BJ (cell line): Measurements from ENCODE around the gene TEX2. TPM values are rescaled to one million over a fixed set of nuclear protein-coding genes. Genes with fewer than 3 reads are reported as not detected.
"Not testable (repeated sequence)": the region's sequence is repeated elsewhere in the genome, so short reads cannot be mapped to it uniquely, and the experiment has no call there.

Experiments used
- CTCF ChIA-PET: fragments of 350-600 bp; formaldehyde crosslinking; extraction: SDS; loops from one replicate; lab custom pipeline; 2021; ENCODE audit warnings: antibody characterized with exemption, inconsistent platforms; lab: Yijun Ruan, JAX
- POLR2A ChIA-PET: fragments of 300-600 bp; sonication (Branson Sonifier 250); formaldehyde crosslinking; extraction: SDS; loops from one replicate; lab custom pipeline; 2021; ENCODE audit warnings: antibody characterized with exemption; lab: Charles Lee
- DNase-seq: peaks from one replicate; pipeline ENCODE4 v3.0.0-alpha.2; 2011; ENCODE audit warnings: low read depth
- H3K27me3 ChIP-seq: 2 replicates; pipeline ENCODE4 v1.6.0; 2011; ENCODE audit warnings: low read length; ENCODE audit not compliant: control insufficient read depth, insufficient read depth
- H3K36me3 ChIP-seq: 2 replicates; pipeline ENCODE4 v1.5.1; 2011; ENCODE audit warnings: low read length; ENCODE audit not compliant: control insufficient read depth, insufficient read depth
- H3K4me3 ChIP-seq: 2 replicates; pipeline ENCODE4 v1.5.1; 2011; ENCODE audit warnings: low read depth, mild to moderate bottlenecking, control low read depth, low read length
- polyA plus RNA-seq: library from polyadenylated mRNA; depleted of rRNA; stranded (reverse); fragments of >200 nt; gene quantifications from 2 replicates; pipeline ENCODE4 v1.2.3, GENCODE V29; 2011
- TF ChIP-seq, protein P1 (sequence below): IDR thresholded peaks from 2 replicates; pipeline ENCODE4 v1.5.1; 2011; ENCODE audit warnings: low read depth, mild to moderate bottlenecking, control low read depth, inconsistent platforms, low read length, moderate library complexity; ENCODE audit not compliant: insufficient read depth

Gene TEX2
- polyA plus RNA-seq, 1 experiment, result 35.0 TPM

DNA sequence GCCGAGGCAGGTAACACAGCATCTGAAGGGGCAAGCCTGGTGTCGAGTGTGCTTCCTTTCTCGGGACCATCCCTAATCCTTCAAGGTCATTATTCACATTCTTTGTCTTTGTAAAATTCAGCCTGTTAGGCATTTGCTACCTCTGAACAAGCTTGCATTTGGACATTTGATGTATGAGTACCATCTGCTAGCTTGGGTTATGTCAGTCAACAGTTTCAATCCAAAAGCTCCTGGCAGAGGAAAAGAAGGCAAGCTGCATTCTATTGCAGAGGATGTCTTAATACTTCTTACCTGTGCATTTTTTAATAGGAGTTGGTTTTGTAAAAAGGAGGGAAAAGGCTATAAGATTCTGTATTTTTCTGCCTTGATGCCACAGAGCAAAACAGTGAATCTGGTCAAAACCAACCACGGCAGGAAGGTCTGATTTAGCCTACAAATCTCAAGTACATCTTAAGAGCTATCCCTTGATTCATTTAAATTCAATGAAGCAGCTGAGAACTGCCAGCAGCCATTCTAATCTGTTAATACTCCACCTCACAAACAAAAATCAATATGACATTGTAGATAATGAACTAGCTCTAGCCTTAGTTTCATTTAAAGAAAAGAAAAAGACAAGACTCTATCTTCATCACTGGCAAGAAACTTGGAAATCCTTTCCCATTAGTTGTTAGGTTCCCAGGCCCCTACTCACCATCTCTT is 39.0 kb downstream of the TEX2 start:
- no peaks in the 10 kb centered on the region for H3K36me3 ChIP-seq
- H3K27me3 ChIP-seq, result no peaks in the 10 kb centered on the region
- DNase-seq, result no peak
- POLR2A ChIA-PET, result no interaction called here
- TF ChIP-seq, protein P1, sequence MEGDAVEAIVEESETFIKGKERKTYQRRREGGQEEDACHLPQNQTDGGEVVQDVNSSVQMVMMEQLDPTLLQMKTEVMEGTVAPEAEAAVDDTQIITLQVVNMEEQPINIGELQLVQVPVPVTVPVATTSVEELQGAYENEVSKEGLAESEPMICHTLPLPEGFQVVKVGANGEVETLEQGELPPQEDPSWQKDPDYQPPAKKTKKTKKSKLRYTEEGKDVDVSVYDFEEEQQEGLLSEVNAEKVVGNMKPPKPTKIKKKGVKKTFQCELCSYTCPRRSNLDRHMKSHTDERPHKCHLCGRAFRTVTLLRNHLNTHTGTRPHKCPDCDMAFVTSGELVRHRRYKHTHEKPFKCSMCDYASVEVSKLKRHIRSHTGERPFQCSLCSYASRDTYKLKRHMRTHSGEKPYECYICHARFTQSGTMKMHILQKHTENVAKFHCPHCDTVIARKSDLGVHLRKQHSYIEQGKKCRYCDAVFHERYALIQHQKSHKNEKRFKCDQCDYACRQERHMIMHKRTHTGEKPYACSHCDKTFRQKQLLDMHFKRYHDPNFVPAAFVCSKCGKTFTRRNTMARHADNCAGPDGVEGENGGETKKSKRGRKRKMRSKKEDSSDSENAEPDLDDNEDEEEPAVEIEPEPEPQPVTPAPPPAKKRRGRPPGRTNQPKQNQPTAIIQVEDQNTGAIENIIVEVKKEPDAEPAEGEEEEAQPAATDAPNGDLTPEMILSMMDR, result no peak
- H3K4me3 ChIP-seq, result no peak overlapping the region
- CTCF ChIA-PET, result interaction anchor here (0.7 to 1.2 kb wide), 2 partner anchors 21 to 77 kb away, joined by 3 read pairs; no protein-coding TSS in a partner anchor

DNA sequence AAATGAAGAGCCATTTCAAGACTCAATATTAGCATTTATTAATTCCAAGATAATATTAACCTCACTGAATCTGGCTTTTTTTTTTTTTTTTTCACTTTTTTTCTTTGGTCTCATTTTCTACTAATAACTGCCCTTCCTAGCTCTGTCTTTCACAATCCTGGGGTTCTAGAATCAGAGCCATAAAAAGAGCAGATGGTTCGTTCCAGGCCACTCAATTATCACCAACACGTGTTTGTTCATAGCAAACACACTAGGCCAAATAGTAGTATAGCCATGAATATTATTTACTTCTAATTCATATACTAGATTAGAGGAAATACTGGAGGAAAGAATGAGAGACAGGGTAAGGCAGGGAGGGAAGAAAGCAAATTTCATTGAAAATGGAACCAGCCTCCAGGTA is 39.8 kb downstream of the TEX2 start:
- Histone ChIP-seq H3K27me3 (no peaks in the 10 kb centered on the region), H3K4me3 (no peak overlapping the region), H3K36me3 (no peaks in the 10 kb centered on the region)
- no peak for DNase-seq
- TF ChIP-seq, protein P1, result no peak
- ChIA-PET CTCF (no interaction called here), POLR2A (no interaction called here)

DNA sequence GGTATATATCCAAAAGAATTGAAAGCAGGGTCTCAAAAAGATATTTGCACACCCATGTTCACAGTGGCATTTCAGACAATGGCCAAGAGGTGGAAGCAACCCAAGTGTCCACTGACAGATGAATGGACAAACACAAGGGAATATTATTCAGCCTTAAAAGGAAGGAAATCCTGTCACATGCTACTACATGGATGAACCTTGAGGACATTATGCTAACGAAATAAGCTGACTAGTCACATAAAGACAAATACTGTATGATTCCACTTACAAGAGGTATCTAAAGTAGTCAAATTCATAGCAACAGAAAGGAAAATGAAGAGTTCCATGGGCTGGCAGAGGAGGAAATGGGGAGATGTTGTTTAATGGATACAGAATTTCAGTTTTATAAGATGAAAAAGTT is 41.4 kb downstream of the TEX2 start:
- ChIA-PET CTCF (no interaction called here), POLR2A (no interaction called here)
- Histone ChIP-seq H3K4me3 (no peak overlapping the region), H3K36me3 (no peaks in the 10 kb centered on the region), H3K27me3 (no peaks in the 10 kb centered on the region)
- TF ChIP-seq, protein P1, result no peak
- no peak for DNase-seq

DNA sequence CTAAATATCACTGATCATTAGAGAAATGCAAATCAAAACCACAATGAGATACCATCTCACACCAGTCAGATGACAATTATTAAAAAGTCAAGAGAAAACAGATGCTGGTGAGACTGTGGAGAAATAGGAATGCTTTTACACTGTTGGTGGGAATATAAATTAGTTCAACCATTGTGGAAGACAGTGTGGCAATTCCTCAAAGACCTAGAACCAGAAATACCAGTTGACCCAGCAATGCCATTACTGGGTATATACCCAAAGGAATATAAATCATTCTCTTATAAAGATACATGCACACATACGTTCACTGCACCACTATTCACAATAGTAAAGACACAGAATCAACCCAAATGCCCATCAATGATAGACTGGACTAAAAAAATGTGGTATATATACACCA is 42.5 kb downstream of the TEX2 start:
- H3K4me3 ChIP-seq, POLR2A ChIA-PET, DNase-seq, H3K36me3 ChIP-seq, H3K27me3 ChIP-seq: not testable (repeated sequence)
- CTCF ChIA-PET, result interaction anchor here (1.3 kb wide), 1 partner anchor 9 kb away, joined by 3 read pairs; no protein-coding TSS in a partner anchor

DNA sequence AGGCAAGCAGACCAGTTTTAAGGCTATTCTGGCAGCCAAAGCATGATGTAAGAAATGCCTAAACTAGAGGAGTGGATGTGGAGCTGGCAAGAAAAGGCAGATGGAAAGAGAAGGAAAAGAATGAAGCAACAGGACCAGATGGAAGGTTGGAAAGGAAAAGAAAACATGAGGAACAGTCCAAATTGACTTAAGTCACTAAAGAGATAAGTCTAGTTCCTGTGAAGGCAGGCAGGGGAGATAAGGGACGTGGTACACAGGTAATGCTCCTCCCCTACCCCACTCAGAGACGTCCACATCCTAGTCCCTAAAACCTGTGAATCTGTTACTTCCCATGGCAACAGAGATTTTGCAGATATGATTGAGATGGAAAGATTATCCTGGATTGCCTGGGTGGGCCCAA is 43.5 kb downstream of the TEX2 start:
- TF ChIP-seq, protein P1, result no peak
- Histone ChIP-seq H3K36me3 (no peaks in the 10 kb centered on the region), H3K4me3 (no peak overlapping the region), H3K27me3 (no peaks in the 10 kb centered on the region)
- CTCF ChIA-PET, result interaction anchor here (1.1 to 1.3 kb wide), 2 partner anchors 10 to 17 kb away, joined by 3 read pairs; no protein-coding TSS in a partner anchor
- POLR2A ChIA-PET, result no interaction called here
- DNase-seq, result no peak
